HL-60 (cell line): ENCODE measurements around the gene KAZN.

Source experiments
- DNase-seq, 2 experiments: peaks; one replicate each; pipeline ENCODE4 v3.0.0-alpha.2; 2010 to 2020; ENCODE audit warnings: low read depth in 1 of 2, low spot score in 1 of 2
- H3K27ac ChIP-seq: fragments of 250-450 bp; sonication (Bioruptor Pico); replicated peaks from 2 replicates; pipeline ENCODE4 v1.5.1; 2020; ENCODE audit warnings: mild to moderate bottlenecking, moderate library complexity
- H3K27me3 ChIP-seq: fragments of 250-450 bp; sonication (Bioruptor Pico); 2 replicates; pipeline ENCODE4 v1.5.1; 2021; ENCODE audit warnings: mild to moderate bottlenecking, moderate library complexity; ENCODE audit not compliant: insufficient read depth, poor library complexity, severe bottlenecking
- H3K4me3 ChIP-seq: replicated peaks from 2 replicates; pipeline ENCODE4 v1.5.1; 2011; ENCODE audit warnings: mild to moderate bottlenecking, control low read depth, low read length; ENCODE audit not compliant: insufficient read depth
- CTCF ChIP-seq: IDR thresholded peaks from one replicate; pipeline ENCODE4 v1.5.1; 2011; ENCODE audit warnings: low read length, control low read depth, inconsistent platforms; ENCODE audit not compliant: insufficient read depth
- GABPA ChIP-seq: IDR thresholded peaks from 2 replicates; pipeline ENCODE4 v1.6.1; 2012; ENCODE audit warnings: low read depth
- POLR2AphosphoS5 ChIP-seq: IDR thresholded peaks from 2 replicates; pipeline ENCODE4 v1.6.1; 2012; ENCODE audit warnings: low read depth
- REST ChIP-seq: IDR thresholded peaks from 2 replicates; pipeline ENCODE4 v1.6.1; 2012; ENCODE audit warnings: low read depth; ENCODE audit not compliant: insufficient replicate concordance
- SPI1 ChIP-seq: IDR thresholded peaks from 2 replicates; pipeline ENCODE4 v1.6.1; 2012; ENCODE audit warnings: low read depth, mild to moderate bottlenecking, borderline replicate concordance

Gene KAZN

GRCh38 chr1:15077384-15077783 lies 478.9 kb downstream of the KAZN start:
- no peaks in the 10 kb centered on the region for H3K27me3 ChIP-seq
- TF ChIP-seq POLR2AphosphoS5 (no peak), GABPA (no peak), CTCF (no peak), SPI1 (no peak), REST (no peak)
- no peak overlapping the region for H3K4me3 ChIP-seq
- DNase-seq: no peak
- H3K27ac ChIP-seq: no peak overlapping the region

- no peak overlapping the region for H3K4me3 ChIP-seq
- no peak for DNase-seq
- TF ChIP-seq POLR2AphosphoS5: no peak
- TF ChIP-seq REST: no peak
- no peak for TF ChIP-seq GABPA
- TF ChIP-seq SPI1: no peak
- H3K27ac ChIP-seq: no peak overlapping the region
- no peaks in the 10 kb centered on the region for H3K27me3 ChIP-seq
Observed at GRCh38 chr1:15080328-15081007, 482.0 kb downstream of the KAZN start.

- TF ChIP-seq REST (no peak), CTCF (no peak), SPI1 (no peak), POLR2AphosphoS5 (no peak), GABPA (no peak)
- Histone ChIP-seq H3K27ac (no peak overlapping the region), H3K4me3 (no peak overlapping the region), H3K27me3 (no peaks in the 10 kb centered on the region)
- no peak for DNase-seq
Observed at GRCh38 chr1:15081102-15081501, 482.6 kb downstream of the KAZN start.
